GM23338 (cell line): ENCODE data around the gene MINDY3. TPM values are rescaled to one million over a fixed set of nuclear protein-coding genes. Genes with fewer than 3 reads are reported as not detected.

Experiments
- ATAC-seq: fragments of 200-7000 bp; cut with Tn5 transposase; 3 replicates; pipeline ENCODE4 v1.9.1; 2020
- DNase-seq: peaks from one replicate; pipeline ENCODE4 v3.0.0-alpha.2; 2015; ENCODE audit warnings: low spot score
- H2AFZ ChIP-seq: fragments of 200-600 bp; sonication (generic); 2 replicates; pipeline ENCODE4 v1.8.0; 2016; ENCODE audit warnings: antibody characterized with exemption, mild to moderate bottlenecking, moderate library complexity
- H3F3A ChIP-seq: fragments of 200-600 bp; sonication (generic); replicated peaks from 2 replicates; pipeline ENCODE4 v1.8.0; 2017; ENCODE audit warnings: antibody characterized with exemption, mixed run types, low read depth
- H3K27ac ChIP-seq: fragments of 200-600 bp; sonication (generic); 2 replicates; pipeline ENCODE4 v1.6.1; 2016; ENCODE audit warnings: low read depth
- H3K27me3 ChIP-seq: fragments of 200-600 bp; sonication (generic); 2 replicates; pipeline ENCODE4 v1.8.0; 2016; ENCODE audit warnings: mild to moderate bottlenecking, mixed run types, moderate library complexity; ENCODE audit not compliant: insufficient read depth
- H3K36me3 ChIP-seq: fragments of 200-600 bp; sonication (generic); 2 replicates; pipeline ENCODE4 v1.8.0; 2016; ENCODE audit warnings: mild to moderate bottlenecking; ENCODE audit not compliant: insufficient read depth
- H3K4me1 ChIP-seq: fragments of 200-600 bp; sonication (generic); 2 replicates; pipeline ENCODE4 v1.8.0; 2016; ENCODE audit warnings: mild to moderate bottlenecking, moderate library complexity; ENCODE audit not compliant: insufficient read depth
- H3K4me2 ChIP-seq: fragments of 200-600 bp; sonication (generic); 2 replicates; pipeline ENCODE4 v1.7.1; 2017; ENCODE audit warnings: mixed run types
- H3K4me3 ChIP-seq: fragments of 200-600 bp; sonication (generic); 2 replicates; pipeline ENCODE4 v1.6.1; 2016; ENCODE audit warnings: mixed run types
- H3K79me2 ChIP-seq: fragments of 200-600 bp; sonication (generic); replicated peaks from 2 replicates; pipeline ENCODE4 v1.8.0; 2017; ENCODE audit warnings: mild to moderate bottlenecking; ENCODE audit not compliant: insufficient read depth
- H3K9me2 ChIP-seq: fragments of 200-600 bp; sonication (generic); 2 replicates; pipeline ENCODE4 v1.8.0; 2017; ENCODE audit not compliant: insufficient read depth
- H4K20me1 ChIP-seq: fragments of 200-600 bp; sonication (generic); replicated peaks from 2 replicates; pipeline ENCODE4 v1.8.0; 2017; ENCODE audit warnings: mild to moderate bottlenecking; ENCODE audit not compliant: insufficient read depth
- H3K27ac Mint-ChIP-seq: 2 replicates; pipeline ENCODE4 v1.8.0; 2020; ENCODE audit warnings: inconsistent platforms, mild to moderate bottlenecking, moderate library complexity, mixed read lengths
- H3K27me3 Mint-ChIP-seq: 3 replicates; pipeline ENCODE4 v1.8.0; 2022; ENCODE audit warnings: low read depth, mild to moderate bottlenecking, moderate library complexity, mixed read lengths, inconsistent platforms; ENCODE audit not compliant: insufficient read depth, poor library complexity
- H3K36me3 Mint-ChIP-seq: 3 replicates; pipeline ENCODE4 v1.8.0; 2021; ENCODE audit warnings: low read depth, mild to moderate bottlenecking, inconsistent platforms, moderate library complexity, mixed read lengths
- H3K4me1 Mint-ChIP-seq: 3 replicates; pipeline ENCODE4 v1.8.0; 2020; ENCODE audit warnings: mild to moderate bottlenecking, inconsistent platforms, mixed read lengths
- H3K4me3 Mint-ChIP-seq: 3 replicates; pipeline ENCODE4 v1.8.0; 2021; ENCODE audit warnings: moderate library complexity, mild to moderate bottlenecking, inconsistent platforms, mixed read lengths
- H3K9me3 Mint-ChIP-seq: 3 replicates; pipeline ENCODE4 v1.8.0; 2020; ENCODE audit warnings: moderate library complexity, mild to moderate bottlenecking, inconsistent platforms, mixed read lengths
- CREB1 ChIP-seq: fragments of 250-450 bp; sonication (Bioruptor Pico); IDR thresholded peaks from 2 replicates; pipeline ENCODE4 v1.5.0; 2020; ENCODE audit warnings: low read depth, mild to moderate bottlenecking, moderate library complexity
- EZH2 ChIP-seq: fragments of 200-600 bp; sonication (generic); IDR thresholded peaks from one replicate; pipeline ENCODE4 v1.8.0; 2017; ENCODE audit warnings: antibody characterized with exemption, mild to moderate bottlenecking, low read depth; ENCODE audit not compliant: unreplicated experiment
- EZH2phosphoT487 ChIP-seq: fragments of 200-600 bp; sonication (generic); IDR thresholded peaks from one replicate; pipeline ENCODE4 v1.8.1; 2018; ENCODE audit warnings: antibody characterized with exemption; ENCODE audit not compliant: unreplicated experiment
- JUNB ChIP-seq: IDR thresholded peaks from one replicate; pipeline ENCODE4 v1.6.1; 2016; ENCODE audit warnings: antibody characterized with exemption; ENCODE audit not compliant: unreplicated experiment
- POLR2AphosphoS5 ChIP-seq: IDR thresholded peaks from 2 replicates; pipeline ENCODE4 v1.6.1; 2016; ENCODE audit warnings: antibody characterized with exemption, low read depth
- STAT1 ChIP-seq: IDR thresholded peaks from one replicate; pipeline ENCODE4 v1.6.1; 2016; ENCODE audit warnings: antibody characterized with exemption; ENCODE audit not compliant: unreplicated experiment
- ZNF114 ChIP-seq: fragments of 250-450 bp; sonication (Bioruptor Pico); IDR thresholded peaks from 2 replicates; pipeline ENCODE4 v1.5.0; 2020; ENCODE audit warnings: mild to moderate bottlenecking, moderate library complexity
- ZNF331 ChIP-seq: fragments of 250-450 bp; sonication (Bioruptor Pico); IDR thresholded peaks from 2 replicates; pipeline ENCODE4 v1.5.0; 2020; ENCODE audit warnings: low read depth, mild to moderate bottlenecking, moderate library complexity
- polyA plus RNA-seq: library from polyadenylated mRNA; unstranded; fragments of >200 nt; fragmentation: Nextera tagmentation; extraction: Ambion mirVana; gene quantifications from 2 replicates; pipeline ENCODE4 v1.2.1, GENCODE V29; 2016
- total RNA-seq: library from RNA; depleted of rRNA; stranded (reverse); fragments of >200 nt; shearing (Covaris generic); gene quantifications from 2 replicates; pipeline ENCODE4 v1.2.3, GENCODE V29; 2014
- TF ChIP-seq, protein P1 (sequence below), 2 experiments: fragments of 200-600 bp in 1 of 2; sonication (generic) in 1 of 2; conservative IDR thresholded peaks; 2 replicates each; pipeline versions ENCODE4 v1.5.1 to v1.6.1; 2016 to 2017; ENCODE audit warnings: antibody characterized with exemption in 2 of 2, low read depth in 2 of 2, mild to moderate bottlenecking in 2 of 2, moderate library complexity in 1 of 2
- TF ChIP-seq, protein P2 (sequence below): IDR thresholded peaks from one replicate; pipeline ENCODE4 v1.6.1; 2018; ENCODE audit warnings: antibody characterized with exemption; ENCODE audit not compliant: unreplicated experiment
- TF ChIP-seq, protein P3 (sequence below): fragments of 250-450 bp; sonication (Bioruptor Pico); IDR thresholded peaks from 2 replicates; pipeline ENCODE4 v1.5.0; 2020; ENCODE audit warnings: mild to moderate bottlenecking, moderate library complexity
- TF ChIP-seq, protein P4 (sequence below): IDR thresholded peaks from 2 replicates; pipeline ENCODE4 v1.6.1; 2016; ENCODE audit warnings: antibody characterized with exemption

MINDY3 gene
- total and polyA plus RNA-seq, 2 experiments from 2014 or later = 10.2 to 13.6 TPM

DNA sequence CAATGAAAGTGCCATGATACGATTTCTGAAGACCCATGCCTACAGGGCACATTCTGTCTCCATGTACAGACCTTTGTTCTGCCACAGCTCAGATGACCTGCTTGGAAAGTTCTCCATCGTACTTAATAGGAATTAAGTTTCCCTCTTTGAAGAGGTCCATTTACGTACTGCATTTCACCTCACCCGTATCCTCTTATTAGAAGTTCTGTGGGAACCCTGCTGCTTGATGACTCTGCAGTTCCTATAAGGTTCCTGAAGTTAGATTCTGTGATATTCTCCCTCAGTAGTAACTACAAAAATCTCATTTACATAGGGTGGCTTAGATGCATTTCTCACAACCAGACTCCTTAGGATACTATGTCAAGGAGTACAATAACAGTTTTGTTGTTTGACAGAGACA is 50.9 kb downstream of the MINDY3 start:
- no peak overlapping the region for H3K27ac ChIP-seq
- no peaks in the 10 kb centered on the region for H3K9me2 ChIP-seq
- no peak overlapping the region for H3K4me3 Mint-ChIP-seq
- no peak for DNase-seq
- no peak for ATAC-seq
- no peaks in the 10 kb centered on the region for H3K9me3 Mint-ChIP-seq
- H3K4me1 ChIP-seq = no peaks in the 10 kb centered on the region
- no peaks in the 10 kb centered on the region; the same call in 1 of the 2 replicates for H4K20me1 ChIP-seq
- peak overlapping the region; percentile 69 for H3K27ac Mint-ChIP-seq
- H3F3A ChIP-seq = no peaks in the 10 kb centered on the region
- no peaks in the 10 kb centered on the region for H3K27me3 ChIP-seq
- peaks cover 4% of the 10 kb centered on the region; the same call in 2 of the 3 replicates for H3K4me1 Mint-ChIP-seq
- H3K36me3 ChIP-seq = no peaks in the 10 kb centered on the region
- no peak overlapping the region for H3K4me3 ChIP-seq
- H3K27me3 Mint-ChIP-seq = no peaks in the 10 kb centered on the region
- no peaks in the 10 kb centered on the region for H3K36me3 Mint-ChIP-seq
- no peak overlapping the region for H2AFZ ChIP-seq
- no peaks in the 10 kb centered on the region for H3K79me2 ChIP-seq
- no peak overlapping the region for H3K4me2 ChIP-seq
- TF ChIP-seq EZH2phosphoT487 = no peak
- TF ChIP-seq, protein P1, sequence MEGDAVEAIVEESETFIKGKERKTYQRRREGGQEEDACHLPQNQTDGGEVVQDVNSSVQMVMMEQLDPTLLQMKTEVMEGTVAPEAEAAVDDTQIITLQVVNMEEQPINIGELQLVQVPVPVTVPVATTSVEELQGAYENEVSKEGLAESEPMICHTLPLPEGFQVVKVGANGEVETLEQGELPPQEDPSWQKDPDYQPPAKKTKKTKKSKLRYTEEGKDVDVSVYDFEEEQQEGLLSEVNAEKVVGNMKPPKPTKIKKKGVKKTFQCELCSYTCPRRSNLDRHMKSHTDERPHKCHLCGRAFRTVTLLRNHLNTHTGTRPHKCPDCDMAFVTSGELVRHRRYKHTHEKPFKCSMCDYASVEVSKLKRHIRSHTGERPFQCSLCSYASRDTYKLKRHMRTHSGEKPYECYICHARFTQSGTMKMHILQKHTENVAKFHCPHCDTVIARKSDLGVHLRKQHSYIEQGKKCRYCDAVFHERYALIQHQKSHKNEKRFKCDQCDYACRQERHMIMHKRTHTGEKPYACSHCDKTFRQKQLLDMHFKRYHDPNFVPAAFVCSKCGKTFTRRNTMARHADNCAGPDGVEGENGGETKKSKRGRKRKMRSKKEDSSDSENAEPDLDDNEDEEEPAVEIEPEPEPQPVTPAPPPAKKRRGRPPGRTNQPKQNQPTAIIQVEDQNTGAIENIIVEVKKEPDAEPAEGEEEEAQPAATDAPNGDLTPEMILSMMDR (conservative IDR thresholded peaks at IDR 0.05; ENCODE audit: low read depth in 2 of 2) = no peak
- no peak for TF ChIP-seq JUNB
- TF ChIP-seq EZH2 = no peak
- TF ChIP-seq CREB1 (CRISPR knock-in tag) = no peak
- TF ChIP-seq, protein P2, sequence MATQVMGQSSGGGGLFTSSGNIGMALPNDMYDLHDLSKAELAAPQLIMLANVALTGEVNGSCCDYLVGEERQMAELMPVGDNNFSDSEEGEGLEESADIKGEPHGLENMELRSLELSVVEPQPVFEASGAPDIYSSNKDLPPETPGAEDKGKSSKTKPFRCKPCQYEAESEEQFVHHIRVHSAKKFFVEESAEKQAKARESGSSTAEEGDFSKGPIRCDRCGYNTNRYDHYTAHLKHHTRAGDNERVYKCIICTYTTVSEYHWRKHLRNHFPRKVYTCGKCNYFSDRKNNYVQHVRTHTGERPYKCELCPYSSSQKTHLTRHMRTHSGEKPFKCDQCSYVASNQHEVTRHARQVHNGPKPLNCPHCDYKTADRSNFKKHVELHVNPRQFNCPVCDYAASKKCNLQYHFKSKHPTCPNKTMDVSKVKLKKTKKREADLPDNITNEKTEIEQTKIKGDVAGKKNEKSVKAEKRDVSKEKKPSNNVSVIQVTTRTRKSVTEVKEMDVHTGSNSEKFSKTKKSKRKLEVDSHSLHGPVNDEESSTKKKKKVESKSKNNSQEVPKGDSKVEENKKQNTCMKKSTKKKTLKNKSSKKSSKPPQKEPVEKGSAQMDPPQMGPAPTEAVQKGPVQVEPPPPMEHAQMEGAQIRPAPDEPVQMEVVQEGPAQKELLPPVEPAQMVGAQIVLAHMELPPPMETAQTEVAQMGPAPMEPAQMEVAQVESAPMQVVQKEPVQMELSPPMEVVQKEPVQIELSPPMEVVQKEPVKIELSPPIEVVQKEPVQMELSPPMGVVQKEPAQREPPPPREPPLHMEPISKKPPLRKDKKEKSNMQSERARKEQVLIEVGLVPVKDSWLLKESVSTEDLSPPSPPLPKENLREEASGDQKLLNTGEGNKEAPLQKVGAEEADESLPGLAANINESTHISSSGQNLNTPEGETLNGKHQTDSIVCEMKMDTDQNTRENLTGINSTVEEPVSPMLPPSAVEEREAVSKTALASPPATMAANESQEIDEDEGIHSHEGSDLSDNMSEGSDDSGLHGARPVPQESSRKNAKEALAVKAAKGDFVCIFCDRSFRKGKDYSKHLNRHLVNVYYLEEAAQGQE = no peak
- TF ChIP-seq, protein P3, sequence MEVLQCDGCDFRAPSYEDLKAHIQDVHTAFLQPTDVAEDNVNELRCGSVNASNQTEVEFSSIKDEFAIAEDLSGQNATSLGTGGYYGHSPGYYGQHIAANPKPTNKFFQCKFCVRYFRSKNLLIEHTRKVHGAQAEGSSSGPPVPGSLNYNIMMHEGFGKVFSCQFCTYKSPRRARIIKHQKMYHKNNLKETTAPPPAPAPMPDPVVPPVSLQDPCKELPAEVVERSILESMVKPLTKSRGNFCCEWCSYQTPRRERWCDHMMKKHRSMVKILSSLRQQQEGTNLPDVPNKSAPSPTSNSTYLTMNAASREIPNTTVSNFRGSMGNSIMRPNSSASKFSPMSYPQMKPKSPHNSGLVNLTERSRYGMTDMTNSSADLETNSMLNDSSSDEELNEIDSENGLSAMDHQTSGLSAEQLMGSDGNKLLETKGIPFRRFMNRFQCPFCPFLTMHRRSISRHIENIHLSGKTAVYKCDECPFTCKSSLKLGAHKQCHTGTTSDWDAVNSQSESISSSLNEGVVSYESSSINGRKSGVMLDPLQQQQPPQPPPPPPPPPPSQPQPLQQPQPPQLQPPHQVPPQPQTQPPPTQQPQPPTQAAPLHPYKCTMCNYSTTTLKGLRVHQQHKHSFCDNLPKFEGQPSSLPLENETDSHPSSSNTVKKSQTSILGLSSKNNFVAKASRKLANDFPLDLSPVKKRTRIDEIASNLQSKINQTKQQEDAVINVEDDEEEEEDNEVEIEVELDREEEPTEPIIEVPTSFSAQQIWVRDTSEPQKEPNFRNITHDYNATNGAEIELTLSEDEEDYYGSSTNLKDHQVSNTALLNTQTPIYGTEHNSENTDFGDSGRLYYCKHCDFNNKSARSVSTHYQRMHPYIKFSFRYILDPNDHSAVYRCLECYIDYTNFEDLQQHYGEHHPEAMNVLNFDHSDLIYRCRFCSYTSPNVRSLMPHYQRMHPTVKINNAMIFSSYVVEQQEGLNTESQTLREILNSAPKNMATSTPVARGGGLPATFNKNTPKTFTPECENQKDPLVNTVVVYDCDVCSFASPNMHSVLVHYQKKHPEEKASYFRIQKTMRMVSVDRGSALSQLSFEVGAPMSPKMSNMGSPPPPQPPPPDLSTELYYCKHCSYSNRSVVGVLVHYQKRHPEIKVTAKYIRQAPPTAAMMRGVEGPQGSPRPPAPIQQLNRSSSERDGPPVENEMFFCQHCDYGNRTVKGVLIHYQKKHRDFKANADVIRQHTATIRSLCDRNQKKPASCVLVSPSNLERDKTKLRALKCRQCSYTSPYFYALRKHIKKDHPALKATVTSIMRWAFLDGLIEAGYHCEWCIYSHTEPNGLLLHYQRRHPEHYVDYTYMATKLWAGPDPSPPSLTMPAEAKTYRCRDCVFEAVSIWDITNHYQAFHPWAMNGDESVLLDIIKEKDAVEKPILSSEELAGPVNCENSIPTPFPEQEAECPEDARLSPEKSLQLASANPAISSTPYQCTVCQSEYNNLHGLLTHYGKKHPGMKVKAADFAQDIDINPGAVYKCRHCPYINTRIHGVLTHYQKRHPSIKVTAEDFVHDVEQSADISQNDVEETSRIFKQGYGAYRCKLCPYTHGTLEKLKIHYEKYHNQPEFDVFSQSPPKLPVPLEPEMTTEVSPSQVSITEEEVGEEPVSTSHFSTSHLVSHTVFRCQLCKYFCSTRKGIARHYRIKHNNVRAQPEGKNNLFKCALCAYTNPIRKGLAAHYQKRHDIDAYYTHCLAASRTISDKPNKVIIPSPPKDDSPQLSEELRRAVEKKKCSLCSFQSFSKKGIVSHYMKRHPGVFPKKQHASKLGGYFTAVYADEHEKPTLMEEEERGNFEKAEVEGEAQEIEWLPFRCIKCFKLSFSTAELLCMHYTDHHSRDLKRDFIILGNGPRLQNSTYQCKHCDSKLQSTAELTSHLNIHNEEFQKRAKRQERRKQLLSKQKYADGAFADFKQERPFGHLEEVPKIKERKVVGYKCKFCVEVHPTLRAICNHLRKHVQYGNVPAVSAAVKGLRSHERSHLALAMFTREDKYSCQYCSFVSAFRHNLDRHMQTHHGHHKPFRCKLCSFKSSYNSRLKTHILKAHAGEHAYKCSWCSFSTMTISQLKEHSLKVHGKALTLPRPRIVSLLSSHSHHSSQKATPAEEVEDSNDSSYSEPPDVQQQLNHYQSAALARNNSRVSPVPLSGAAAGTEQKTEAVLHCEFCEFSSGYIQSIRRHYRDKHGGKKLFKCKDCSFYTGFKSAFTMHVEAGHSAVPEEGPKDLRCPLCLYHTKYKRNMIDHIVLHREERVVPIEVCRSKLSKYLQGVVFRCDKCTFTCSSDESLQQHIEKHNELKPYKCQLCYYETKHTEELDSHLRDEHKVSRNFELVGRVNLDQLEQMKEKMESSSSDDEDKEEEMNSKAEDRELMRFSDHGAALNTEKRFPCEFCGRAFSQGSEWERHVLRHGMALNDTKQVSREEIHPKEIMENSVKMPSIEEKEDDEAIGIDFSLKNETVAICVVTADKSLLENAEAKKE (CRISPR knock-in tag) = no peak
- no peak for TF ChIP-seq ZNF331 (CRISPR knock-in tag)
- no peak for TF ChIP-seq STAT1
- TF ChIP-seq, protein P4, sequence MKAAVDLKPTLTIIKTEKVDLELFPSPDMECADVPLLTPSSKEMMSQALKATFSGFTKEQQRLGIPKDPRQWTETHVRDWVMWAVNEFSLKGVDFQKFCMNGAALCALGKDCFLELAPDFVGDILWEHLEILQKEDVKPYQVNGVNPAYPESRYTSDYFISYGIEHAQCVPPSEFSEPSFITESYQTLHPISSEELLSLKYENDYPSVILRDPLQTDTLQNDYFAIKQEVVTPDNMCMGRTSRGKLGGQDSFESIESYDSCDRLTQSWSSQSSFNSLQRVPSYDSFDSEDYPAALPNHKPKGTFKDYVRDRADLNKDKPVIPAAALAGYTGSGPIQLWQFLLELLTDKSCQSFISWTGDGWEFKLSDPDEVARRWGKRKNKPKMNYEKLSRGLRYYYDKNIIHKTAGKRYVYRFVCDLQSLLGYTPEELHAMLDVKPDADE = no peak
- TF ChIP-seq ZNF114 (CRISPR knock-in tag) = no peak
- TF ChIP-seq POLR2AphosphoS5 = no peak
